Panc1 (cell line): ENCODE measurements around the gene EAPP. TPM values are rescaled to one million over a fixed set of nuclear protein-coding genes. Genes with fewer than 3 reads are reported as not detected.
A peak's percentile ranks its signal among the peaks of the same experiment; 100 is the strongest.

Source experiments
- ATAC-seq: fragments of 200-7000 bp; cut with Tn5 transposase; 2 replicates; pipeline ENCODE4 v1.9.1; 2020; ENCODE audit warnings: mild to moderate bottlenecking, moderate library complexity
- BruUV-seq: library from RNA; stranded (reverse); fragments of 400-500 nt; replicated peaks from 2 replicates; lab custom pipeline; 2021; lab: Mats Ljungman, UMichigan
- CTCF ChIA-PET: fragments of 300-600 bp; sonication (Branson Sonifier 250); formaldehyde crosslinking; loops from one replicate; lab custom pipeline; 2022; ENCODE audit warnings: antibody characterized with exemption; lab: Charles Lee
- POLR2A ChIA-PET: fragments of 300-600 bp; sonication (Branson Sonifier 250); formaldehyde crosslinking; loops from one replicate; lab custom pipeline; 2022; ENCODE audit warnings: antibody characterized with exemption; lab: Charles Lee
- DNase-seq: peaks from one replicate; pipeline ENCODE4 v3.0.0-alpha.2; 2010; ENCODE audit warnings: low read depth, low spot score
- H3K27ac ChIP-seq: 2 replicates; pipeline ENCODE4 v1.5.1; 2011; ENCODE audit warnings: mild to moderate bottlenecking, low read length, inconsistent platforms
- H3K27me3 ChIP-seq: fragments of 200-500 bp; sonication (Bioruptor generic); 2 replicates; pipeline ENCODE4 v1.6.0; 2014; ENCODE audit warnings: low read length, inconsistent platforms; ENCODE audit not compliant: control insufficient read depth, insufficient read depth
- H3K36me3 ChIP-seq: fragments of 200-500 bp; sonication (Bioruptor generic); 2 replicates; pipeline ENCODE4 v1.5.1; 2014; ENCODE audit warnings: inconsistent platforms, mild to moderate bottlenecking, low read length, moderate library complexity; ENCODE audit not compliant: control insufficient read depth, insufficient read depth
- H3K4me1 ChIP-seq: 2 replicates; pipeline ENCODE4 v1.5.1; 2011; ENCODE audit warnings: inconsistent platforms, mild to moderate bottlenecking, low read length, moderate library complexity; ENCODE audit not compliant: control insufficient read depth, insufficient read depth
- H3K4me3 ChIP-seq, 2 experiments: 2 replicates each; pipeline ENCODE4 v1.5.1; 2011 to 2012; ENCODE audit warnings: low read depth in 2 of 2, low read length in 2 of 2, mild to moderate bottlenecking in 2 of 2, inconsistent platforms in 1 of 2, moderate library complexity in 1 of 2
- H3K9me3 ChIP-seq: fragments of 200-500 bp; sonication (Bioruptor generic); 2 replicates; pipeline ENCODE4 v1.5.1; 2014; ENCODE audit warnings: low read depth, mild to moderate bottlenecking, inconsistent platforms, low read length, moderate library complexity; ENCODE audit not compliant: control insufficient read depth, insufficient read depth
- POLR2AphosphoS5 ChIP-seq: IDR thresholded peaks from 2 replicates; pipeline ENCODE4 v1.6.1; 2012; ENCODE audit warnings: mild to moderate bottlenecking, low read depth, low read length, moderate library complexity
- SIN3A ChIP-seq: IDR thresholded peaks from 2 replicates; pipeline ENCODE4 v1.6.1; 2012; ENCODE audit warnings: low read depth, mild to moderate bottlenecking, low read length, moderate library complexity, borderline replicate concordance; ENCODE audit not compliant: insufficient read depth
- TCF7L2 ChIP-seq: IDR thresholded peaks from 2 replicates; pipeline ENCODE4 v1.6.1; 2011; ENCODE audit warnings: mild to moderate bottlenecking, low read depth, low read length, inconsistent platforms
- in situ Hi-C: cut with HindIII; loops from 2 replicates; pipeline ENCODE4 v1.10.0; 2016; ENCODE audit warnings: low sequenced_read_pairs, low pct_unique_long_range_greater_than_20kb
- intact Hi-C: fragments of 100-400 bp; cut with micrococcal nuclease; formaldehyde crosslinking; loops from one replicate; pipeline ENCODE4 v1.10.0; 2022; ENCODE audit not compliant: unreplicated experiment
- total RNA-seq: library from RNA; stranded (reverse); gene quantifications from one replicate; pipeline ENCODE4 v1.2.1, GENCODE V29; 2021; ENCODE audit not compliant: unreplicated experiment
- TF ChIP-seq, protein P1 (sequence below), 2 experiments: IDR thresholded peaks; 2 replicates each; pipeline ENCODE4 v1.6.1; 2011 to 2012; ENCODE audit warnings: low read depth in 2 of 2, control low read depth in 1 of 2, low read length in 1 of 2, mild to moderate bottlenecking in 1 of 2, moderate library complexity in 1 of 2; ENCODE audit not compliant: insufficient read depth in 1 of 2
- TF ChIP-seq, protein P2 (sequence below): fragments of 450-650 bp; IDR thresholded peaks from 2 replicates; pipeline ENCODE4 v1.5.1; 2017; ENCODE audit warnings: mild to moderate bottlenecking

The EAPP gene
- total RNA-seq, 1 experiment from 2014 or later = 16.6 TPM

DNA sequence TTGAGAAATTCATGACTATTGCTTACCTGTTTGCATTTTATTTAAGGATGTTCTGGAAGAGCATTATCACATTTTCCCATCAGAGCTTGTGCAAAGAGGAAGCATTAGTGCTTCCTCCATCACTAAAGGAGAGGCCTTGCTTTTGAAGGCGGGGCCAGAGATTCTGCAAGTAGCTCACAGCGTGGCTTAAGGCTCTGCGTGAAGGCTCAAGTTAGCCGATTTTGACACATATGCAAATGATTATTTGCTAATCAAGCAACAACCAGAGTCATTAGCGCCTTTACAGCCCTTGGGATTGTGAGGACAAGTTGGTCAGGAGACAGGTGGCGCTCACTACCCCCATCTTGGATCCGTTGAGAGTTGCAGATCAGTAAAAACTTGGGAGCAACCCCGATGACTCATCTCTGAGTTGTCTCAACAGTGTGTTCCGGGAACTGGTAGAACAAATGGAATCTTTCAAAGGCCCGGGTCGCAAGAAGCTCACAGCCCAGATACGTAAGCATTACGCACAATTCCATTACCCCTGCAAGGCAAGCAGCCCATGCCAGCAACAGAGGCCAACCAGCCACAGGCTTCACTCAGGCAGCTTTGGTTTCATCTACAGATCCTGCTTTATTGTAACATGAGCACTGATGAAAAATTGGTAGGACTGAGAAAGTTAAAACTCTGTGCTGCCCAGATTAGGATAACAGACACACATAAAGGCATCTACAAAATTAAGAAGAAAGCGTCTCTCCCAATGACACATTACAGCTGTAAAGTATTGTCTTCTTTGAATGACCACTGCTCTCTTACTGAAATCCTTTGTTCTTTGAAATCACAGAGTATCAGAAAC lies 42.6 kb downstream of the EAPP start:
- no peaks in the 10 kb centered on the region for H3K27me3 ChIP-seq
- peak overlapping the region in 1 of 2 experiments; percentile 39; a peak in 2 of 4 replicates for H3K4me3 ChIP-seq
- BruUV-seq = no TSS peak
- peak; percentile 85 for DNase-seq
- intact Hi-C loops (loop anchor here (1.0 kb wide), 1 partner anchor 166 kb away; no protein-coding TSS in a partner anchor), in situ Hi-C loops (no loop called here)
- H3K4me1 ChIP-seq = peaks cover 15% of the 10 kb centered on the region
- H3K27ac ChIP-seq = peak overlapping the region; percentile 75
- ChIA-PET CTCF (interaction anchor here (0.6 to 1.9 kb wide), 4 partner anchors 25 to 166 kb away, joined by 3 to 7 read pairs (median 4); no protein-coding TSS in a partner anchor), POLR2A (no interaction called here)
- TF ChIP-seq, protein P1, sequence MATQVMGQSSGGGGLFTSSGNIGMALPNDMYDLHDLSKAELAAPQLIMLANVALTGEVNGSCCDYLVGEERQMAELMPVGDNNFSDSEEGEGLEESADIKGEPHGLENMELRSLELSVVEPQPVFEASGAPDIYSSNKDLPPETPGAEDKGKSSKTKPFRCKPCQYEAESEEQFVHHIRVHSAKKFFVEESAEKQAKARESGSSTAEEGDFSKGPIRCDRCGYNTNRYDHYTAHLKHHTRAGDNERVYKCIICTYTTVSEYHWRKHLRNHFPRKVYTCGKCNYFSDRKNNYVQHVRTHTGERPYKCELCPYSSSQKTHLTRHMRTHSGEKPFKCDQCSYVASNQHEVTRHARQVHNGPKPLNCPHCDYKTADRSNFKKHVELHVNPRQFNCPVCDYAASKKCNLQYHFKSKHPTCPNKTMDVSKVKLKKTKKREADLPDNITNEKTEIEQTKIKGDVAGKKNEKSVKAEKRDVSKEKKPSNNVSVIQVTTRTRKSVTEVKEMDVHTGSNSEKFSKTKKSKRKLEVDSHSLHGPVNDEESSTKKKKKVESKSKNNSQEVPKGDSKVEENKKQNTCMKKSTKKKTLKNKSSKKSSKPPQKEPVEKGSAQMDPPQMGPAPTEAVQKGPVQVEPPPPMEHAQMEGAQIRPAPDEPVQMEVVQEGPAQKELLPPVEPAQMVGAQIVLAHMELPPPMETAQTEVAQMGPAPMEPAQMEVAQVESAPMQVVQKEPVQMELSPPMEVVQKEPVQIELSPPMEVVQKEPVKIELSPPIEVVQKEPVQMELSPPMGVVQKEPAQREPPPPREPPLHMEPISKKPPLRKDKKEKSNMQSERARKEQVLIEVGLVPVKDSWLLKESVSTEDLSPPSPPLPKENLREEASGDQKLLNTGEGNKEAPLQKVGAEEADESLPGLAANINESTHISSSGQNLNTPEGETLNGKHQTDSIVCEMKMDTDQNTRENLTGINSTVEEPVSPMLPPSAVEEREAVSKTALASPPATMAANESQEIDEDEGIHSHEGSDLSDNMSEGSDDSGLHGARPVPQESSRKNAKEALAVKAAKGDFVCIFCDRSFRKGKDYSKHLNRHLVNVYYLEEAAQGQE (IDR thresholded peaks at IDR 0.05; ENCODE audit: insufficient read depth in 1 of 2, low read depth in 2 of 2, low read length in 1 of 2) = no peak
- peak; percentile 24; the same call in 1 of the 2 replicates for TF ChIP-seq POLR2AphosphoS5
- TF ChIP-seq, protein P2, sequence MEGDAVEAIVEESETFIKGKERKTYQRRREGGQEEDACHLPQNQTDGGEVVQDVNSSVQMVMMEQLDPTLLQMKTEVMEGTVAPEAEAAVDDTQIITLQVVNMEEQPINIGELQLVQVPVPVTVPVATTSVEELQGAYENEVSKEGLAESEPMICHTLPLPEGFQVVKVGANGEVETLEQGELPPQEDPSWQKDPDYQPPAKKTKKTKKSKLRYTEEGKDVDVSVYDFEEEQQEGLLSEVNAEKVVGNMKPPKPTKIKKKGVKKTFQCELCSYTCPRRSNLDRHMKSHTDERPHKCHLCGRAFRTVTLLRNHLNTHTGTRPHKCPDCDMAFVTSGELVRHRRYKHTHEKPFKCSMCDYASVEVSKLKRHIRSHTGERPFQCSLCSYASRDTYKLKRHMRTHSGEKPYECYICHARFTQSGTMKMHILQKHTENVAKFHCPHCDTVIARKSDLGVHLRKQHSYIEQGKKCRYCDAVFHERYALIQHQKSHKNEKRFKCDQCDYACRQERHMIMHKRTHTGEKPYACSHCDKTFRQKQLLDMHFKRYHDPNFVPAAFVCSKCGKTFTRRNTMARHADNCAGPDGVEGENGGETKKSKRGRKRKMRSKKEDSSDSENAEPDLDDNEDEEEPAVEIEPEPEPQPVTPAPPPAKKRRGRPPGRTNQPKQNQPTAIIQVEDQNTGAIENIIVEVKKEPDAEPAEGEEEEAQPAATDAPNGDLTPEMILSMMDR = no peak
- no peak for TF ChIP-seq SIN3A
- no peak for TF ChIP-seq TCF7L2
- H3K9me3 ChIP-seq = no peaks in the 10 kb centered on the region
- no peaks in the 10 kb centered on the region for H3K36me3 ChIP-seq
- peak; percentile 91 for ATAC-seq

DNA sequence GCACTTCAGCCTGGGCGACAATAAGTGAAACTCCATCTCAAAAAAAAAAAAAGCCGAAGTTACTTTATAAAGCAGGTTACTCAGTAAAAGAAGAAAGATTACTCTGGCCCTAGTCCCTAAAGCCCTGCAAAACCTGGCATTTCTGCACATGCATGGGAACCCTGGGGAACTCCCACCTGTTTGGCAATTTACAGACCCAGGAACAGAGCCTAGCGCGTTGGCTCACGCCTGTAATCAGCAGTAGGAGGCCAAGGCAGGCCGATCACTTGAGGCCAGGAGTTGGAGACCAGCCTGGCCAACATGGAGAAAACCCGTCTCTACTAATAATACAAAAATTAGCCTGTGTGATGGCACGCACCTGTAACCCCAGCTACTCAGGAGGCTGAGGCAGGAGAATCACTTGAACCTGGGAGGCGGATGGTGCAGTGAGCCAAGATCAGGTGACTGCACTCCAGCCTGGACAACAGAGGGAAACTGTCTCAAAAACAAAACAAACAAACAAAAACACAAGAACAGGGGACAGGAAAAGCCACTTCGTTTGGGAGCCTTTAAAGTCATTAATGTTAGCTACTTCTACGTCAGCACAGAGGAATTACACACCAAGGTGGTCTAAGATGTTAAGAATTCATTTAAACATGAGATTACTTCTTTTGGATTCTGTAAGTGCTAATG lies 43.4 kb downstream of the EAPP start:
- TF ChIP-seq TCF7L2 (no peak), POLR2AphosphoS5 (no peak), SIN3A (no peak)
- TF ChIP-seq, protein P2 = no peak
- TF ChIP-seq, protein P1 (IDR thresholded peaks at IDR 0.05; ENCODE audit: insufficient read depth in 1 of 2, low read depth in 2 of 2, low read length in 1 of 2) = no peak
- Histone ChIP-seq H3K4me3 (no peak overlapping the region), H3K27me3 (no peaks in the 10 kb centered on the region), H3K4me1 (peaks cover 15% of the 10 kb centered on the region), H3K9me3 (no peaks in the 10 kb centered on the region), H3K27ac (peak overlapping the region; percentile 70), H3K36me3 (no peaks in the 10 kb centered on the region)
- no TSS peak for BruUV-seq
- in situ Hi-C loops (no loop called here), intact Hi-C loops (no loop called here)
- DNase-seq (no peak), ATAC-seq (no peak)
- POLR2A ChIA-PET = interaction anchor here (0.7 kb wide), 2 partner anchors 13 to 164 kb away, joined by 5 to 13 read pairs; no protein-coding TSS in a partner anchor
- CTCF ChIA-PET = interaction anchor here (1.0 to 1.9 kb wide), 3 partner anchors 131 to 165 kb away, joined by 3 to 5 read pairs (median 4); no protein-coding TSS in a partner anchor
